ENCODE results near the gene EIF4G3. TPM values are rescaled to one million over a fixed set of nuclear protein-coding genes. Genes with fewer than 3 reads are reported as not detected.

The EIF4G3 gene
- total RNA-seq, 1 donor from 2014 or later, result 50.5 TPM

- FAIRE-seq, result no peak
Measured at GRCh38 chr1:20974951-20975350, 201.7 kb downstream of the EIF4G3 start.

GRCh38 chr1:20974069-20974468 is 202.6 kb downstream of the EIF4G3 start:
- DNase-seq (ENCODE audit: low spot score in 2 of 2) (no peak), FAIRE-seq (no peak)

More at GRCh38 chr1:20974951-20975350, 201.7 kb downstream of the EIF4G3 start:
- no peak for DNase-seq (ENCODE audit: low spot score in 2 of 2)

GRCh38 chr1:20972855-20973254 is 203.8 kb downstream of the EIF4G3 start:
- FAIRE-seq, result no peak

GRCh38 chr1:20964540-20965484 is 211.9 kb downstream of the EIF4G3 start:
- FAIRE-seq, result no peak
- DNase-seq (ENCODE audit: low spot score in 2 of 2), result no peak

More at GRCh38 chr1:20972855-20973254, 203.8 kb downstream of the EIF4G3 start:
- no peak for DNase-seq (ENCODE audit: low spot score in 2 of 2)

- DNase-seq (ENCODE audit: low spot score in 2 of 2) (no peak), FAIRE-seq (no peak)
Measured at GRCh38 chr1:20962576-20963258, 214.0 kb downstream of the EIF4G3 start.

- no peak for DNase-seq (ENCODE audit: low spot score in 2 of 2)
- FAIRE-seq, result no peak
Measured at GRCh38 chr1:20958430-20958829, 218.3 kb downstream of the EIF4G3 start.

- DNase-seq (ENCODE audit: low spot score in 2 of 2) (no peak), FAIRE-seq (no peak)
Measured at GRCh38 chr1:20956272-20956671, 220.4 kb downstream of the EIF4G3 start.

GRCh38 chr1:20950679-20951078 is 226.0 kb downstream of the EIF4G3 start:
- DNase-seq (ENCODE audit: low spot score in 2 of 2) (no peak), FAIRE-seq (no peak)

GRCh38 chr1:20949871-20950590 is 226.7 kb downstream of the EIF4G3 start:
- FAIRE-seq (no peak), DNase-seq (ENCODE audit: low spot score in 2 of 2) (no peak)

GRCh38 chr1:20948101-20948500 is 228.6 kb downstream of the EIF4G3 start:
- DNase-seq (ENCODE audit: low spot score in 2 of 2) (no peak), FAIRE-seq (no peak)

- no peak for FAIRE-seq
- no peak for DNase-seq (ENCODE audit: low spot score in 2 of 2)
Measured at GRCh38 chr1:20947409-20947808, 229.3 kb downstream of the EIF4G3 start.

GRCh38 chr1:20936621-20937020 is 240.1 kb downstream of the EIF4G3 start:
- FAIRE-seq, result no peak

GRCh38 chr1:20936216-20936615 is 240.5 kb downstream of the EIF4G3 start:
- no peak for DNase-seq (ENCODE audit: low spot score in 2 of 2)

More at GRCh38 chr1:20936621-20937020, 240.1 kb downstream of the EIF4G3 start:
- no peak for DNase-seq (ENCODE audit: low spot score in 2 of 2)

GRCh38 chr1:20935717-20936116 is 241.0 kb downstream of the EIF4G3 start:
- DNase-seq (ENCODE audit: low spot score in 2 of 2) (no peak), FAIRE-seq (no peak)

More at GRCh38 chr1:20936216-20936615, 240.5 kb downstream of the EIF4G3 start:
- no peak for FAIRE-seq

GRCh38 chr1:20932437-20932977 is 244.2 kb downstream of the EIF4G3 start:
- DNase-seq (ENCODE audit: low spot score in 2 of 2) (no peak), FAIRE-seq (no peak)

- DNase-seq (ENCODE audit: low spot score in 2 of 2) (no peak), FAIRE-seq (no peak)
Measured at GRCh38 chr1:20931930-20932436, 244.7 kb downstream of the EIF4G3 start.

GRCh38 chr1:20930427-20930826 is 246.3 kb downstream of the EIF4G3 start:
- no peak for FAIRE-seq
- DNase-seq (ENCODE audit: low spot score in 2 of 2), result no peak

- DNase-seq (ENCODE audit: low spot score in 2 of 2) (no peak), FAIRE-seq (no peak)
Measured at GRCh38 chr1:20928146-20928545, 248.6 kb downstream of the EIF4G3 start.

GRCh38 chr1:20921285-20921684 is 255.4 kb downstream of the EIF4G3 start:
- no peak for FAIRE-seq
- DNase-seq (ENCODE audit: low spot score in 2 of 2), result no peak

- no peak for FAIRE-seq
- DNase-seq (ENCODE audit: low spot score in 2 of 2), result no peak
Measured at GRCh38 chr1:20913242-20913641, 263.5 kb downstream of the EIF4G3 start.

Measured in frontal cortex (tissue), 4 donors.